Stimulated activated CD8-positive, alpha-beta memory T cell treated with anti-CD3 and anti-CD28 coated beads, Interleukin-2, amount 100 ng/mL, for 48 hours (primary cell): ENCODE measurements around the gene ADH1C.
"Not testable (repeated sequence)": the region's sequence is repeated elsewhere in the genome, so short reads cannot be mapped to it uniquely, and the experiment has no call there.

ENCODE experiments used
- DNase-seq, 2 donors: peaks; one replicate each; pipeline ENCODE4 v3.0.0-alpha.2; 2020; ENCODE audit warnings: low read depth in 2 of 2

The ADH1C gene

GRCh38 chr4:99357948-99358347 is 5.4 kb upstream of the ADH1C start:
- DNase-seq, result no peak

DNA sequence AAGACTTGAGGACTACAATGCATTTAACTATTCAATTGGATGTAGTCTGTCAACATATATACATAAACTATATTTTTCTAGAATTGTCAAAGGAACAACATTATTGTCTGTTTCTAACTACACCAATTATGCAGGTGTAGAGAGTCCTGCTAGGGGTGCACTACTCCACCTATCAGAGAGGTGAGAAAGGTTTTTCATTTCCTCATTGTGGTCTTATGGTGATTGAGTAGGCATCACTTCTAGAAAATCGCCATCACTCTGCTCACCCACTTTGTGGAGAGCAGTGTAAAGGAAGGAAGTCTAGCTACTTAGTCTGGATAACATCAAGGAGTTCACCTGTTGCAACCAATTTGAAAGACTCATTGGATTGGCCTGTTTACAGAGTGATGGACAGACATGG is 4.4 kb upstream of the ADH1C start:
- DNase-seq, result no peak

- DNase-seq, result not testable (repeated sequence)
Observed at GRCh38 chr4:99356149-99356548, 3.6 kb upstream of the ADH1C start.

DNA sequence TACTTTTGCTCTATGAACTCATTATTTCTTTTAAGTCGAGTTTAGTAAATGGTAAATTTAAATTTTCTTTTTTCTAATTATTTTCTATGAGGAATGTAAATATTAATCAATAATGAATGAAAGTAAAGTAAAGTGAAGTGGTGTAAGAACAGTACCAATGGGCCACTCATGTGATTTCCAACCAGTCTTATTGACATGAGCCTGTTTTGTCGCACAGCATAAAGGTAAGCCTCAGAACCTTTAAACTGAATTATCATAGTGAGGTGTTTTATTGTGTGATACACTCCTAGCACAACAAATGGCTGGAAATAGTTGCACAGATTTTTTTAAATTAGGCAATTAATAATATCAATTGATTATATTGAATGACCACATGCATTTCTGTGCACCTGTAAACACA is 1.1 kb downstream of the ADH1C start:
- no peak for DNase-seq

GRCh38 chr4:99349338-99349737 is 3.2 kb downstream of the ADH1C start:
- no peak for DNase-seq

DNA sequence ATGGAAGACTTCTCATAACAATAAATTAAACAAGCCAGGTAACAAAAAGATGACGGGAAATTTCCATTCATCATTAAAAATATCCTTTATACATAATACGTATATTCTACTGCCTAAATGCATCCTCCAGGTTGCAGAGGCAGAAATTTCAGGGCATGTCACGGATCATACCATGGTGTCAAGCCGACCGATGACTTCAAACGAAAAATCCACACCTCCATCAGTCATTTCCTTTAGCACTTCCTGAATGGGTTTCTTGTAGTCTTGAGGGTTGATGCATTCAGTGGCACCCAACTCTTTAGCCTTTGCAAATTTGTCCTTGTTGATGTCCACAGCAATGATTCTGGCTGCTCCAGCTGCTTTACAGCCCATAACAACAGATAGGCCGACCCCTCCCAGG is 9.9 kb downstream of the ADH1C start:
- DNase-seq, result not testable (repeated sequence)

DNA sequence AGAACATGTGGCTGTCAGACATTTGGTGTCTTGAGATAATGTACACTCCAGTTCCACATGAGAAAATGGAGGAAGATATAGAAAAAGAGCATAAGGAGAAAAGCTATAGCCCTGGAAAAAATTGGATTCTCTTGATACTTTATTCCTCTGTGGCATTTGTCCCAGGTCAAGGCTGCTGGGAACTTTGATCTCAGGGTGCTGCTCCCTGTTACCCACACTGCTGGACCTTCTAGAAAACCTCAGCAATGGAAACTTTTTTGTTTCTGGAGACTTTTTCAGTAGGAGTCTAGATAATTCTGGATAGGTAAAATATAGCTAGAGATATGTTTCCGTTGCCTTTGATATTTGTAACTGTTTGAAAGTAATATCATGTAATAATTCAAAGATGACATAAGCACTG is 11.1 kb downstream of the ADH1C start:
- no peak for DNase-seq

- no peak for DNase-seq
Observed at GRCh38 chr4:99339172-99339571, 13.4 kb downstream of the ADH1C start.

GRCh38 chr4:99336553-99336952 is 16.0 kb downstream of the ADH1C start:
- DNase-seq, result no peak

GRCh38 chr4:99334880-99335279 is 17.7 kb downstream of the ADH1C start:
- no peak for DNase-seq

DNA sequence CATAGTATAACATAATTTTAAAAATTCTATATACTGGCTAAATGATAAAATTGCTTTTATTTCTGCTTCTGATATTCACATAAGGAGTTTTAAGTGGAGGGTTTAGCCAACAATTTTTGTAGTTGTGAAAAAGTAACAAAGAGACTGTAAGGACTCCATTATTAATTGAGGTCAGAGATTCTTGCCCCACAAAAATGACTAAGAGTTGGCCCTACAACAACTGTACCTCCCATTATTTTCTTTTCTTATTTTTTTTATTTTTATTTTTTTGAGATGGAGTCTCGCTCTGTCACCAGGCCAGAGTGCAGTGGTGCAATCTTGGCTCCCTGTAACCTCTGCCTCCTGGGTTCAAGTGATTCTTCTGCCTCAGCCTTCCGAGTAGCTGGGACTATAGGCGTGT is 21.9 kb downstream of the ADH1C start:
- DNase-seq, result no peak

DNA sequence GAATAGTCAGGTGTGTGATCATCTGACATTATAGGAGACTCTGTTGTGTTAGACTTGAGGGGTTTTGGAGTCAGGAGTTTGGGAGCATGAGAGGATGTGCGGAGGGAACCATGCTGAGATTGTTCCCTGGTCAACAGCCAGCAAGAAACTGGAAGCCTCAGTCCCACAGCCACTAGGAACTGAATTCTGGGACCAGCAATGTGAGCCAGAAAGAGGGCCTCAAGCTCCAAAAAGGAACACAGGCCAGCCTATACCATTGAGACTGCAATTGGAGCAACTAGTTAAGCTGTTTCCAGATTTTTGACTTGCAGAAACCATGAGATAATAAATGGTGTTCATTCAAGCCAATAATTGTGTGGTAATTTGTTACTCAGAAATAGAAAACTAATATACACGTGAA is 22.7 kb downstream of the ADH1C start:
- no peak for DNase-seq

GRCh38 chr4:99324979-99325378 is 27.6 kb downstream of the ADH1C start:
- no peak for DNase-seq

DNA sequence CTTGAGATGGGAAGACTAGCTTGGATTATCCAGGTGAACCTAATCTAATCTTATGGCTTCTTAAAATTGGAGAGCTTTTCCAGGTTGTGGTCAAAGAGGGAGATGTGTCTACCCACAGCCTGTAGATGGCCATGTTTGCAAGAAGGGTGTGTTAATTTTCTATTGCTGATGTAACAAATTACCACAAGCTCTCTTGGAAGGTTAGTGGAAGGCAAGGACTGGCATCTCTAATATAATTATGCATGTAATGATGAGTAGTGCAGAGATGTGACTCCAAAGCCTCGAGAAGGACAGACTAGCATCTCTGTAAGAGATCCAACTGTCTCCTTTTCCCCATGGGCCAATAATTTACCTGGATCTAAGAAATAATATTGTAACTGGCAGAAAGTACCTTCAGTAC is 28.2 kb downstream of the ADH1C start:
- no peak for DNase-seq

DNA sequence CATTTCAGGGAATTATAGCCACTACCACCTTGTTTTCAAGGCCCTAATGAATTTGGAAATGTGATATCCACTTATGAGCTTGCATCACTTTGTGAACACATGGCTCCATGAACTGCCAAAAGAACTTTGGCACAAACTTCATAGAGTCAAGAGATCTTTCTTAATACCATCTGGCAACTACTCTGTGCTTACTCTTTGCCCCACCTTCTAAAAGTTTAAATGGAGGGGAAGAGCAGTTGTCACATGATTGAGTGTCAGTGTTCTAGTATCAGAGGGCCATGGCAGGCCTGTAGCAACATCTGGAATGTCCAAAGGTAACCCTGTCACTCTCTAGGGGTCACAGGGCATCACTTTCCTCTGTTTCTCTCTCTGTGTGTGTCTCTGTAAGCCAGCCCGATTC is 28.8 kb downstream of the ADH1C start:
- DNase-seq, result no peak

DNA sequence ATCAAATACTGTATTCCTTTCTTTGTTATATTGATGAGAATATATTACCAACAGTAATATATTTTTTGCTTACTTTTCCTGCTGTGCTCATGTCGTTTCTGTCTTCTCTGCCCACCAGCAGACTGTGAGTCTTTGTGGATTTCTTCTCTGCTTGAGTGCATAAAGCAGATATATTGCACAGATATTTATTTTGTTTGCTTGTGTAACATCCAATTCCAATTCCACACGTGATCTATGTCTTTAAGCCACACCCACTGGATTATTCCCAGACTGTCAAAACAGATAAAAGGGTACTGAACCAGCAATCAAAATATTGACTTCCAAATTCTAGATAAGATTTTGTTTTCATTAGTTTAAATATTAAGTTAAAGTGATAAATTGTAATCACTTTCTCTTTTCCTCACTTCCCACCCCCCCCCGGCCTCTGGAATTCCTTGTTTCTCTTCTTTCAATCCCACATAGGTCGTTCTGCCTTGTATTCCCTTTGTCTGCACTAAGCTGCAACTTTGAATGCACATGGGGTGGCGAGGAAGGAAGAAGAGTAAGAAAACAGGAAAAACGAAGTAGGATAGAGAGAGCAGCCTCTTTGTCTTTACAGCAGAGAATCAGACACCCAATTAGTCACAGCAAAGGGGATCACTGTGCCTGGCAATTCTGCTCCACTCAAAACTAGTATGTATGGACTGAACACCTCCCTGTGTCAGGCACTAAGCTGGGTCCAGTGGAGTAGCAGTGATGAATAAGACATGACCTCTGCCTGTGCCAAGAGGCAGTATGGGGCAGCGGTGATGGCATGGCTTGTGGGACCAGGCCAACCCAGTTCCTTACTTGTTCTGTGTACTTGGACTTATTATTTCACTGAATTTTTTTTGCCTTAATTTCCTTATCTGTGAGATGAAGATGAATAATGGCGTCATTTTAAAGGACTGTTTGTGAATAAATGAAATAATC is 31.0 kb downstream of the ADH1C start, which contains the start of gene ADH1B:
TSS of gene ADH1B (minus strand) at position 161 of the 951 bp plus-strand sequence. CDS start at position 91, 70 bp downstream.
- DNase-seq, result no peak

DNA sequence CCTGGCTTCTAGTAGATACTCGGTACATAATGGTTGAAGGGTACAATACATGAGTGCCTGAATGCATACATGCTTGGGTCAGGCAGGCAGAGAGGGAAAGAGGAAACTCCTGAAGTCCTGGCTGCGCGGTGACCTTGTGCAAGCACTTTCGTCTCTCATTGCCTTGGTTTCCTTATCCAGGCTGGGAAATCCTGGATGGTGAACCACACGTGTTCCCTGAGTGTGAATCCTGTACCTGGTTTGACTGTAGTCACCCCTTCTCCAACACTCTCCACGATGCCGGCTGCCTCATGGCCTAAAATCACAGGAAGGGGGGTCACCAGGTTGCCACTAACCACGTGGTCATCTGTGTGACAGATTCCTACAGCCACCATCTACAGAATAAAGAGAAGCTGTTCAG is 34.7 kb downstream of the ADH1C start:
- not testable (repeated sequence) for DNase-seq

GRCh38 chr4:99317354-99317753 is 35.2 kb downstream of the ADH1C start:
- no peak for DNase-seq

- no peak for DNase-seq
Observed at GRCh38 chr4:99315839-99316238, 36.7 kb downstream of the ADH1C start.

GRCh38 chr4:99314211-99314610 is 38.3 kb downstream of the ADH1C start:
- no peak for DNase-seq

GRCh38 chr4:99310389-99310788 is 42.2 kb downstream of the ADH1C start:
- DNase-seq, result no peak

DNA sequence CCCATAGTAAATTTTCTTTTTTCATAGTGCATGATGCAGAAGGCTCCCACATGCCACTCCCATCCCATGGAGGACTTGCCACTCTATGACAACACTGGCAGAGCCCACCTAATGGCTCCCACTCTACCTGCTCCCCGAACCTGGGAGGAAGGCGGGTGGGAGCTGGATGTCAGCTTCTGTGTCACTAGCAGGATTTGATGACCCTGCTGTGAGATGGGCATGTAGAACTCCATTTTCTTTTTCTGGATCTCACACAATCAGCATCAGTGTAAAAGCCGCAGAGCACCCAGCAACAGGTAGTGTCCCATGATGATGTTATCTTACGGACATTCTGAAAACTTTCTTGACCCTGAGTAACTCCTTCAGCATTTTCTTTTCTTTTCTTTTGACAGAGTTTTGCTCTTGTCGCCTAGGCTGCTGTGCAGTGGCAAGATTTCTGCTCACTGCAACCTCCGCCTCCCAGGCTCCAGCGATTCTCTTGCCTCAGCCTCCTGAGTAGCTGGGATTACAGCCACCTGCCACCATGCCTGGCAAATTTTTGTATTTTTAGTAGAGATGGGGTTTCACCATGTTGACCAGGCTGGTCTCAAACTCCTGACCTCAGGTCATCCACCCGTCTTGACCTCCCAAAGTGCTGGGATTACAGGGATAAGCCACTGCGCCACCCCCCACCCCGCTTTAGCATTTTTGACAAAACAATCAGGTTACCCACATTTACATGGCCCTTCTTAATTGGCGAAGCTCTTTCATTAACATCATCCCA is 46.7 kb downstream of the ADH1C start:
- DNase-seq, result no peak
